ENCODE measurements around the gene CCDC57. TPM values are rescaled to one million over a fixed set of nuclear protein-coding genes. Genes with fewer than 3 reads are reported as not detected.

The CCDC57 gene
- polyA plus RNA-seq, 3 donors = 17.1 to 43.8 (median 20.1) TPM

DNA sequence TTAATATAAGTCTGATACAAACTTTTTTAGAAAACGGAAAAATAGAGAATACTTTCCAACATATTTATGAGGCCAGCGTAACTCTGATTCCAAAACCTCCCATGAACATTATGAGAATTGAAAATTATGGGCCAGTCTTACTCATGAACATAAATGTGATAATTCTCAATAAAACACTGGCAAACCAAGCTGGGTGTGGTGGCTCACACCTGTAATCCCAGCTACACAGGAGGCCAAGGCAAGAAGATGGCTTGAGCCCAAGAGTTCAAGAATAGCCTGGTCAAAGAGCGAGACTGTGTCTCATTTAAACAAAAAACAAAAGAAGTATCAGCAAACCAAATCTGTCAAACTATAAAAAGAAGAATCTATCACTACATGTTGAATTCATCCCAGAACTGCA lies 47.8 kb downstream of the CCDC57 start:
- no peak overlapping the region for H3K27ac Mint-ChIP-seq
- Histone ChIP-seq H3K9ac (ENCODE audit: insufficient read depth, low read length, poor library complexity, severe bottlenecking) (no peak overlapping the region), H3K36me3 (replicated peaks in 1 of 2; ENCODE audit: control insufficient read depth in 1 of 2, insufficient read depth in 2 of 2, low read length in 2 of 2) (peaks cover 5 to 11% of the 10 kb centered on the region in 2 donors), H2AFZ (ENCODE audit: insufficient read depth, low read depth, low read length, poor library complexity, severe bottlenecking) (no peak overlapping the region), H3K9me3 (replicated peaks in 1 of 2; ENCODE audit: control insufficient read depth in 1 of 2, insufficient read depth in 1 of 2, low read length in 2 of 2) (no peaks in the 10 kb centered on the region), H4K20me1 (ENCODE audit: insufficient read depth, low read length) (no peaks in the 10 kb centered on the region), H3K4me1 (ENCODE audit: control insufficient read depth in 1 of 2, insufficient read depth in 2 of 2, low read length in 2 of 2) (peaks cover 2 to 4% of the 10 kb centered on the region in 2 donors), H3K79me2 (ENCODE audit: insufficient read depth, low read length) (no peaks in the 10 kb centered on the region), H3K4me3 (replicated peaks in 1 of 3; ENCODE audit: low read depth in 2 of 3, low read length in 3 of 3) (no peak overlapping the region), H3K27me3 (ENCODE audit: control insufficient read depth in 2 of 2, insufficient read depth in 2 of 2, low read length in 2 of 2) (no peaks in the 10 kb centered on the region), H3K4me2 (replicated peaks; ENCODE audit: extremely low read depth, low read length, poor library complexity, severe bottlenecking) (no peak overlapping the region), H3K27ac (ENCODE audit: low read depth in 1 of 2, low read length in 2 of 2) (no peak overlapping the region)
- no peaks in the 10 kb centered on the region for H3K9me3 Mint-ChIP-seq
- DNase-seq = no peak
- H3K4me3 Mint-ChIP-seq = no peak overlapping the region
- H3K4me1 Mint-ChIP-seq = peaks cover 4% of the 10 kb centered on the region
- intact Hi-C loops (cut with micrococcal nuclease) = no loop called here
- TF ChIP-seq, protein P1, sequence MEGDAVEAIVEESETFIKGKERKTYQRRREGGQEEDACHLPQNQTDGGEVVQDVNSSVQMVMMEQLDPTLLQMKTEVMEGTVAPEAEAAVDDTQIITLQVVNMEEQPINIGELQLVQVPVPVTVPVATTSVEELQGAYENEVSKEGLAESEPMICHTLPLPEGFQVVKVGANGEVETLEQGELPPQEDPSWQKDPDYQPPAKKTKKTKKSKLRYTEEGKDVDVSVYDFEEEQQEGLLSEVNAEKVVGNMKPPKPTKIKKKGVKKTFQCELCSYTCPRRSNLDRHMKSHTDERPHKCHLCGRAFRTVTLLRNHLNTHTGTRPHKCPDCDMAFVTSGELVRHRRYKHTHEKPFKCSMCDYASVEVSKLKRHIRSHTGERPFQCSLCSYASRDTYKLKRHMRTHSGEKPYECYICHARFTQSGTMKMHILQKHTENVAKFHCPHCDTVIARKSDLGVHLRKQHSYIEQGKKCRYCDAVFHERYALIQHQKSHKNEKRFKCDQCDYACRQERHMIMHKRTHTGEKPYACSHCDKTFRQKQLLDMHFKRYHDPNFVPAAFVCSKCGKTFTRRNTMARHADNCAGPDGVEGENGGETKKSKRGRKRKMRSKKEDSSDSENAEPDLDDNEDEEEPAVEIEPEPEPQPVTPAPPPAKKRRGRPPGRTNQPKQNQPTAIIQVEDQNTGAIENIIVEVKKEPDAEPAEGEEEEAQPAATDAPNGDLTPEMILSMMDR (IDR thresholded peaks at IDR 0.05) = no peak
- 100% methylated on average over 1 of the region's 3 CpGs for WGBS (ENCODE audit: insufficient coverage)
- peaks cover 20 to 52% of the 10 kb centered on the region in 2 donors for H3K36me3 Mint-ChIP-seq
- no peaks in the 10 kb centered on the region for H3K27me3 Mint-ChIP-seq (ENCODE audit: low read depth in 3 of 3)

DNA sequence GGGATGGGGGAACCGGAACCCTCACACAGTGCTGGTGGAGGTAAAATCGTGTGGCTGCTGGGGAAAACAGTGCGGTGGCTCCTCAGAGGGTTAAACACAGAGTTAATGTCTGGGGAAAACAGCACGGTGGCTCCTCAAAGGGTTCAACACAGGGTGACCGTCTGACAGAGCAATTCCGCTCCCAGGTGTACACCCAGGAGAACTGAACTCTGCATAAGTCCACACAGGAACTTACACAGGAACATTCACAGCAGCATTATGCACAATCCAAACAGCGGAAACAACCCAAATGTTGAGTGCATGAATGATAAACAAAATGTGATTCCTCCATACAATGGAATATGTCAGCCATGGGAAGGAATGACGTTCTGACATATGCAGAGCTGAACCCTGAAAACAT lies 51.4 kb downstream of the CCDC57 start:
- no peak overlapping the region for H3K4me2 ChIP-seq (replicated peaks; ENCODE audit: extremely low read depth, low read length, poor library complexity, severe bottlenecking)
- no peaks in the 10 kb centered on the region for H4K20me1 ChIP-seq (ENCODE audit: insufficient read depth, low read length)
- no peak overlapping the region for H3K27ac Mint-ChIP-seq
- TF ChIP-seq, protein P1 (IDR thresholded peaks at IDR 0.05) = no peak
- no peaks in the 10 kb centered on the region for H3K9me3 Mint-ChIP-seq
- no peaks in the 10 kb centered on the region for H3K4me1 Mint-ChIP-seq
- H3K4me3 Mint-ChIP-seq = no peak overlapping the region
- no peaks in the 10 kb centered on the region for H3K4me1 ChIP-seq (ENCODE audit: control insufficient read depth in 1 of 2, insufficient read depth in 2 of 2, low read length in 2 of 2)
- no peak overlapping the region for H3K27ac ChIP-seq (ENCODE audit: low read depth in 1 of 2, low read length in 2 of 2)
- H2AFZ ChIP-seq (ENCODE audit: insufficient read depth, low read depth, low read length, poor library complexity, severe bottlenecking) = no peak overlapping the region
- intact Hi-C loops (cut with micrococcal nuclease) = no loop called here
- H3K79me2 ChIP-seq (ENCODE audit: insufficient read depth, low read length) = no peaks in the 10 kb centered on the region
- H3K27me3 ChIP-seq (ENCODE audit: control insufficient read depth in 2 of 2, insufficient read depth in 2 of 2, low read length in 2 of 2) = no peaks in the 10 kb centered on the region
- no peaks in the 10 kb centered on the region for H3K27me3 Mint-ChIP-seq (ENCODE audit: low read depth in 3 of 3)
- H3K4me3 ChIP-seq (replicated peaks in 1 of 3; ENCODE audit: low read depth in 2 of 3, low read length in 3 of 3) = no peak overlapping the region
- H3K9ac ChIP-seq (ENCODE audit: insufficient read depth, low read length, poor library complexity, severe bottlenecking) = no peak overlapping the region
- WGBS (ENCODE audit: insufficient coverage) = 100% methylated on average over 3 of the region's 8 CpGs
- H3K36me3 ChIP-seq (replicated peaks in 1 of 2; ENCODE audit: control insufficient read depth in 1 of 2, insufficient read depth in 2 of 2, low read length in 2 of 2) = peaks cover 5 to 11% of the 10 kb centered on the region in 2 donors
- H3K36me3 Mint-ChIP-seq = peaks cover 24 to 48% of the 10 kb centered on the region in 2 donors
- no peak for DNase-seq
- H3K9me3 ChIP-seq (replicated peaks in 1 of 2; ENCODE audit: control insufficient read depth in 1 of 2, insufficient read depth in 1 of 2, low read length in 2 of 2) = no peaks in the 10 kb centered on the region

Data from CD14-positive monocyte (primary cell).